WTC11 (cell line): ENCODE data around the gene CHSY3. TPM values are rescaled to one million over a fixed set of nuclear protein-coding genes. Genes with fewer than 3 reads are reported as not detected.

Experiments used
- ATAC-seq: fragments of 200-7000 bp; cut with Tn5 transposase; 2 replicates; pipeline ENCODE4 v1.10.0; 2021; ENCODE audit warnings: mild to moderate bottlenecking, moderate library complexity
- CTCF ChIA-PET: fragments of 300-600 bp; sonication (Branson Sonifier 250); formaldehyde crosslinking; loops from one replicate; lab custom pipeline; 2021; ENCODE audit warnings: antibody characterized with exemption; lab: Charles Lee
- POLR2A ChIA-PET: fragments of 350-600 bp; sonication (Branson Sonifier 250); formaldehyde crosslinking; loops from one replicate; lab custom pipeline; 2021; ENCODE audit warnings: antibody characterized with exemption; lab: Charles Lee
- DNase-seq: peaks from one replicate; pipeline ENCODE4 v3.0.0; 2021; ENCODE audit warnings: low spot score
- H3K27ac Mint-ChIP-seq: 2 replicates; pipeline ENCODE4 v1.8.0; 2021; ENCODE audit warnings: mixed read lengths
- H3K27me3 Mint-ChIP-seq: 2 replicates; pipeline ENCODE4 v1.8.0; 2021; ENCODE audit warnings: low read depth, mild to moderate bottlenecking, moderate library complexity, mixed read lengths
- H3K36me3 Mint-ChIP-seq: 2 replicates; pipeline ENCODE4 v1.8.0; 2021; ENCODE audit warnings: mixed read lengths
- H3K4me1 Mint-ChIP-seq: 2 replicates; pipeline ENCODE4 v1.8.0; 2022; ENCODE audit warnings: mixed read lengths
- H3K4me3 Mint-ChIP-seq: 2 replicates; pipeline ENCODE4 v1.8.0; 2021; ENCODE audit warnings: mild to moderate bottlenecking, moderate library complexity, mixed read lengths
- H3K9me3 Mint-ChIP-seq: 2 replicates; pipeline ENCODE4 v1.8.0; 2021; ENCODE audit warnings: mixed read lengths
- ARID4B ChIP-seq: sonication (generic); formaldehyde crosslinking; IDR thresholded peaks from 2 replicates; pipeline ENCODE4 v1.8.0; 2023; ENCODE audit warnings: missing genetic modification reagents, mild to moderate bottlenecking, borderline replicate concordance
- ATF3 ChIP-seq: sonication (generic); formaldehyde crosslinking; conservative IDR thresholded peaks from 2 replicates; pipeline ENCODE4 v1.8.1; 2022; ENCODE audit warnings: mild to moderate bottlenecking, missing genetic modification reagents
- CBFB ChIP-seq: sonication (generic); formaldehyde crosslinking; IDR thresholded peaks from 2 replicates; pipeline ENCODE4 v1.8.1; 2022; ENCODE audit warnings: mild to moderate bottlenecking, low read depth, missing genetic modification reagents
- E2F5 ChIP-seq: sonication (generic); formaldehyde crosslinking; IDR thresholded peaks from 2 replicates; pipeline ENCODE4 v1.8.1; 2022; ENCODE audit warnings: mild to moderate bottlenecking, moderate library complexity, missing genetic modification reagents
- ELF4 ChIP-seq: sonication (generic); formaldehyde crosslinking; IDR thresholded peaks from 2 replicates; pipeline ENCODE4 v1.8.1; 2022; ENCODE audit warnings: low read depth, mild to moderate bottlenecking, moderate library complexity, missing genetic modification reagents
- ETV6 ChIP-seq: sonication (generic); formaldehyde crosslinking; IDR thresholded peaks from 2 replicates; pipeline ENCODE4 v1.8.1; 2022; ENCODE audit warnings: mild to moderate bottlenecking, missing genetic modification reagents
- FOXK1 ChIP-seq: sonication (generic); formaldehyde crosslinking; IDR thresholded peaks from 2 replicates; pipeline ENCODE4 v1.8.0; 2022; ENCODE audit warnings: mild to moderate bottlenecking, moderate library complexity, missing genetic modification reagents
- GRHL2 ChIP-seq: fragments of 250-450 bp; sonication (Bioruptor Pico); IDR thresholded peaks from 2 replicates; pipeline ENCODE4 v1.8.0; 2022; ENCODE audit warnings: mild to moderate bottlenecking, moderate library complexity; ENCODE audit not compliant: insufficient replicate concordance, severe bottlenecking
- JUN ChIP-seq: sonication (generic); formaldehyde crosslinking; IDR thresholded peaks from 2 replicates; pipeline ENCODE4 v1.8.0; 2023; ENCODE audit warnings: mild to moderate bottlenecking, missing genetic modification reagents
- MYBL2 ChIP-seq: sonication (generic); formaldehyde crosslinking; IDR thresholded peaks from 2 replicates; pipeline ENCODE4 v1.8.1; 2023; ENCODE audit warnings: mild to moderate bottlenecking, moderate library complexity, missing genetic modification reagents
- NFYB ChIP-seq: sonication (generic); formaldehyde crosslinking; conservative IDR thresholded peaks from 2 replicates; pipeline ENCODE4 v1.8.0; 2022; ENCODE audit warnings: low read depth, missing genetic modification reagents
- NR3C1 ChIP-seq: sonication (generic); formaldehyde crosslinking; conservative IDR thresholded peaks from 2 replicates; pipeline ENCODE4 v1.8.1; 2023; ENCODE audit warnings: low read depth, mild to moderate bottlenecking, missing genetic modification reagents
- PREB ChIP-seq: sonication (generic); formaldehyde crosslinking; IDR thresholded peaks from 2 replicates; pipeline ENCODE4 v1.8.1; 2022; ENCODE audit warnings: mild to moderate bottlenecking, missing genetic modification reagents, moderate library complexity, borderline replicate concordance
- PRRX2 ChIP-seq: fragments of 250-450 bp; sonication (Bioruptor Pico); IDR thresholded peaks from 2 replicates; pipeline ENCODE4 v1.8.0; 2021; ENCODE audit warnings: mild to moderate bottlenecking
- SMAD4 ChIP-seq: sonication (generic); formaldehyde crosslinking; IDR thresholded peaks from 2 replicates; pipeline ENCODE4 v1.8.0; 2022; ENCODE audit warnings: mild to moderate bottlenecking, missing genetic modification reagents
- TCF7 ChIP-seq: sonication (generic); formaldehyde crosslinking; IDR thresholded peaks from 2 replicates; pipeline ENCODE4 v1.8.0; 2022; ENCODE audit warnings: mild to moderate bottlenecking, low read depth, missing genetic modification reagents, moderate library complexity
- ZBTB21 ChIP-seq: sonication (generic); formaldehyde crosslinking; IDR thresholded peaks from 2 replicates; pipeline ENCODE4 v1.8.1; 2023; ENCODE audit warnings: mild to moderate bottlenecking, missing genetic modification reagents, borderline replicate concordance
- ZNF121 ChIP-seq: sonication (generic); formaldehyde crosslinking; IDR thresholded peaks from 2 replicates; pipeline ENCODE4 v1.8.0; 2023; ENCODE audit warnings: missing genetic modification reagents
- ZNF425 ChIP-seq: fragments of 250-450 bp; sonication (Bioruptor Pico); conservative IDR thresholded peaks from 2 replicates; pipeline ENCODE4 v1.9.0; 2021; ENCODE audit warnings: mild to moderate bottlenecking
- ZNF532 ChIP-seq: fragments of 250-450 bp; sonication (Bioruptor Pico); IDR thresholded peaks from 2 replicates; pipeline ENCODE4 v1.9.0; 2021; ENCODE audit warnings: mild to moderate bottlenecking, borderline replicate concordance
- total RNA-seq: library from RNA; stranded (reverse); gene quantifications from 3 replicates; pipeline ENCODE4 v1.2.3, GENCODE V29; 2021

CHSY3 gene
- total RNA-seq, 1 experiment from 2014 or later: 0.98 TPM

GRCh38 chr5:129978270-129978669 lies 74.0 kb downstream of the CHSY3 start:
- ChIA-PET POLR2A (no interaction called here), CTCF (no interaction called here)
- DNase-seq: no peak
- H3K27me3 Mint-ChIP-seq: no peaks in the 10 kb centered on the region
- H3K36me3 Mint-ChIP-seq: no peaks in the 10 kb centered on the region
- H3K27ac Mint-ChIP-seq: no peak overlapping the region
- no peak overlapping the region for H3K4me3 Mint-ChIP-seq
- no peak for ATAC-seq
- no peaks in the 10 kb centered on the region for H3K9me3 Mint-ChIP-seq
- no peaks in the 10 kb centered on the region for H3K4me1 Mint-ChIP-seq
- no peak for TF ChIP-seq ARID4B (CRISPR knock-in tag)
- no peak for TF ChIP-seq MYBL2 (CRISPR knock-in tag)
- no peak for TF ChIP-seq TCF7 (CRISPR knock-in tag)
- no peak for TF ChIP-seq NR3C1
- no peak for TF ChIP-seq SMAD4 (CRISPR knock-in tag)
- TF ChIP-seq ZNF532 (CRISPR knock-in tag): no peak
- TF ChIP-seq JUN (CRISPR knock-in tag): no peak
- no peak for TF ChIP-seq ZBTB21 (CRISPR knock-in tag)

GRCh38 chr5:129988453-129988852 lies 84.2 kb downstream of the CHSY3 start:
- Mint-ChIP-seq H3K4me3 (no peak overlapping the region), H3K9me3 (peaks cover 27% of the 10 kb centered on the region), H3K4me1 (no peaks in the 10 kb centered on the region), H3K27ac (no peak overlapping the region), H3K36me3 (peaks cover 7% of the 10 kb centered on the region), H3K27me3 (no peaks in the 10 kb centered on the region; the same call in 1 of the 2 replicates)
- DNase-seq: no peak
- CTCF ChIA-PET: no interaction called here
- no peak for ATAC-seq
- POLR2A ChIA-PET: no interaction called here
- no peak for TF ChIP-seq E2F5
- no peak for TF ChIP-seq ZNF425 (CRISPR knock-in tag)
- no peak for TF ChIP-seq PREB
- TF ChIP-seq ZNF121 (CRISPR knock-in tag): no peak
- no peak for TF ChIP-seq GRHL2 (CRISPR knock-in tag)
- TF ChIP-seq ELF4: no peak
- no peak for TF ChIP-seq PRRX2 (CRISPR knock-in tag)
- TF ChIP-seq FOXK1 (CRISPR knock-in tag): no peak
- no peak for TF ChIP-seq ATF3 (CRISPR knock-in tag)
- TF ChIP-seq NFYB (CRISPR knock-in tag): no peak
- no peak for TF ChIP-seq CBFB (CRISPR knock-in tag)
- TF ChIP-seq ETV6 (CRISPR knock-in tag): no peak
